IMR-90 (cell line): Measurements from ENCODE around the gene DYSF.
"Not testable (repeated sequence)": the region's sequence is repeated elsewhere in the genome, so short reads cannot be mapped to it uniquely, and the experiment has no call there.

Experiments
- CTCF ChIP-seq: conservative IDR thresholded peaks from 2 replicates; pipeline ENCODE4 v1.5.1; 2012; ENCODE audit warnings: mild to moderate bottlenecking, low read depth, low read length, improper control_type of control experiment
- FOS ChIP-seq: fragments of 150-350 bp; IDR thresholded peaks from 2 replicates; pipeline ENCODE4 v1.6.1; 2016; ENCODE audit warnings: low read depth, low read length
- POLR2A ChIP-seq: IDR thresholded peaks from 2 replicates; pipeline ENCODE4 v1.6.1; 2012; ENCODE audit warnings: mild to moderate bottlenecking, low read depth, low read length
- RAD21 ChIP-seq: IDR thresholded peaks from 2 replicates; pipeline ENCODE4 v1.6.1; 2012; ENCODE audit warnings: low read length, improper control_type of control experiment
- RFX5 ChIP-seq: IDR thresholded peaks from 2 replicates; pipeline ENCODE4 v1.8.0; 2012; ENCODE audit warnings: low read depth, mild to moderate bottlenecking, low read length, moderate library complexity

- TF ChIP-seq RFX5, CTCF, POLR2A, RAD21, FOS: not testable (repeated sequence)
These were observed 38.2 kb downstream of the DYSF start for GRCh38 chr2:71491551-71491950.
